ENCODE data around the gene EIF5A.

The EIF5A gene

DNA sequence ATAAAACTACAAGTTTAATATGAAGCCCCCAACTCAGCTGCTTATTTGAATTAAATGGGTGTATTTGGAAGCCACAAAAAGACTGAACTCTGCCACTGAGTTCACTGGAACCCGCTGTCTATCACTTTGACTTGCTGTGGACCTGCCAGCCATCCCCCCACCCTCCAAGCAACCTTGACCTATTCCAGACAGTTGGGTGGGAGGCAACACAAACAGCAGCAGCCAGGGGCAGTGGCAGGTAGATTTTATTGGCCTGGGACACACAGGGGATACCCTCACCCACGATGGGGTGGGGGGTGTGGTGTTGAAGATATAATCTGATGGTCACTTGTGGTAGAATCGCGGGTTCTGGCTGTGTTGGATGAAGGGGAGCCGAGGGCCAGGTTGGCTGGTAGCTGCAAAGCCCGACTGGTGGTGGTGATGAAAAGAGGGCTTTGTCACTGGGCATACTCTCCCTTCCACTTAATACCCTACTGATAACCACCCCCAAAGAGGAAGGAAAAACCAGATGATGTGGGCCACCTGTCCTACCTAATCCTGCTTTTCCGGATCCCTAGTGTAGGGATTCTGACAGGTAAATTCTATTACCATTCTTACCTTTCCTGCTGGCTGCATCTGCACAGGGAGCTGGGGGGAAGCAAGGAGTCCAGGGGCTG lies 5.1 kb downstream of the EIF5A start:
- FAIRE-seq (no peak), DNase-seq (ENCODE audit: insufficient read length, low spot score) (no peak)

DNA sequence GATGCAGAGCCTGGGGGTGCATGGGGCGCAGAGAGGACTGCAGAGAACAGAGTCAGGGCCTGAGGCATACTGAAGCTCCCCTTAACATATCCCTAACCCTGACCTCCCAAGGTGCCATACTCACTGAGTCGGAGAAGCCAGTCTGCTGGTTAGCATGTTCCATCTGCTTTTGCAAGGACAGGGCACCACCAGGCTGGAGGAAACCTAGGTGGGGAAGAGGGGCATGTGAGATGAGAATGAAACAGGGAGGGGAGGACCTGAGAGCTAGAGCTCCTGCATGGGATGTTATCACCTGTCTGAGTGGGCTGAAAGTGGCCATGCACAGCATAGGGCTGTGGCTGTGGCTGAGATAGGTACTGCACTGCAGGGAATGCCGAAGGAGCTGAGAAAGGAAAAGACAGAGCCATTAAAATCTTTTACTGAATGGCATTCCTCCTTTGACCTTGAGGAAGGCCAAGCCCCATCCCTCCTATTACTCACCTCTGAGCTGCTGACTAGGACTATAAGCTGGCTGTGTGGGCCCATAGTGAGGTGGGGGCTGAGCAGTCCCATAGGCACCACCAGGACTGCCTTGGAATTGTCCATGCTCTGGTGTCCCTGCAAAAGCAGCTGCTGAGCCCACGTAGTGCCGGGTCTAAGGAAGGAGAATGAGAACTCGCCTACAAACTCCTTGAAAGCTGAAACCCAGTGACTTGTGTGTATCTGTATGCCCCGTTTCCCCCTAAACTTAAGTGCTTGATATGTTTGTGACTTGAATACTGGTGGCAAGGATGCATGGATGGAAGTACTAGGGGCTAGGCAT lies 5.9 kb downstream of the EIF5A start:
- no peak for FAIRE-seq
- no peak for DNase-seq (ENCODE audit: insufficient read length, low spot score)

DNA sequence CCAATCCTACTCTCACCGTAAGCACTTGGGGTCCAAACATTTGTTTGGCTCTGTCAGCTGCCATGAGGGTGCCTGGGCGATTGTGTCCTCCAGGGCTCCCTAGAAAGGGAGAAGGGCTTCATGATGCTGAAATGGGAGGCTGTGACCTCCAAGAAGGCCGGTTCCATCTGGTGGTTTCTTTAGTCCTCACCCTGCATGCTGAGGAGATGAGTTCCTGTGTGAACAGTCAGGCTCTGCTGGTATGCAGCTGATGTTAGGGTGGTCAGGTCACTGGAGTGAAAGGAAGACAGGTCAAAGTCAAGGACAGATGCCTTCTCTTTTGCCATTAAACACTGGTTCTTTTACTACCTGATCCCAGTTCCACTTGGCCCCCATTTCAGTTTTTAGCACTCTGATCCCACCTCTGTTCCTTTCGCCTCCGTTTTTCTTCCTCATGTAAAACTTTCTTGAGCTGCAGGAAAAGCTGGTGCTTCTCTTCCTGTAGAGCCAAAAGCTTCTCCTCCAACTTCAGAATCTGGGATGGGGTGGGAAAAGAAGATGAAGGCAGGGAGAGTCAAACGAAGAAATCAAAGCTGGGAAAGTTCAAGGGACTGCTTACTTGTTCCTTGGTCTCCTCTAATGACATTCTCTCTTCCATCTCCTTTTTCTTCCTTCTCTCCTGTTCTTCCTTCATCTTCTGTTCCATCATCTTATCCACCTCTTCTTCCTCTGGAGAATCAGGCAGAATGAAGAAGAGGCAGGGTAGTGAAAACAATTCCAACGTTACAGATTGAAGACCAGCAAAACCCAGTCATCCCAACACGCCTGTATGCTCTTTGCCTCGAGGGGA lies 6.7 kb downstream of the EIF5A start:
- no peak for DNase-seq (ENCODE audit: insufficient read length, low spot score)
- FAIRE-seq: peak; percentile 54

DNA sequence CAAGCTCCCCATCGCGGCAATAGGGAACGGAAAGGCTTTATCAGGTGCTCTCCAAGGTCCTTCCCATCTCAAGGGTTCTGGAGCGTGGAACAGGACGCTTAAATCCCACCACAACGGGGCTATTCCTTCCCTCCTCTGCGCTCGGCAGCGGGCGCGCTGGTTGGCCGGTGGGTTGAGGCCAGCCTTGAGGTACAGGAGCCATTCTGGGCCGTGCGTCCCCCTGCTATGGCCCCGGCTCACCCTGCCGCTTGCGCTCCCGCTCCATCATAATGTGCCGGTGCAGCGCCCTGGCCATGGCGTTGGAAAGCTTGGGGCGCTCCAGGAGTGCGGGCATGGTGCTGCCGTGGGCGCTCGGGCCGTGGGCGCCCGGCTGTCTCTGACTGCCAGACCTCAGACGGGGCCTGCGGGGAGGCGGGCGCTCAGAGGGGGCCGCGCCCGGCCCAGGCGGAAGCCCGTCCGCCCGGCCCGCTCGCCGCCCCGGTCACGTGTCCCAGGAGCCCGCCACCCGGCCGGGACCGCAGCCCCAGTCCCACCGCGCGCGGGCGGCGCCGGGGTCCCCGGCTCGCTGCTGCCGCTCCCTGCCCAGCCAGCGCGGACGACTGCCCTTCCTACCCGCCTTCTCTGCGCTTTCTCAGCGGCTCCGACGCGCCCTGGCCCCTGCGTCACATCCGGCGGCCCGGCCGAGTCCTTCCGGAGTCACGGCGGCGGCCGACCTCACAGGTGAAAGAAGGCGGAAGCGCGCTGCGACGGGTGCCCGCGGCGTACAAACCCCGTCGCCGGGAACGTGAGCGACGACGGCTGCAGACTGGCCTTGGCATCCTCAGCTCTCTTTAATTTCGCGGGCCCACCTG lies 7.5 kb downstream of the EIF5A start, which contains the start of gene GPS2:
GPS2 (minus strand) TSS at position 642 of the 851 bp plus-strand sequence; CDS start at position 334, 308 bp downstream.
- peak; percentile 99 for DNase-seq (ENCODE audit: insufficient read length, low spot score)
- FAIRE-seq: peak; percentile 94

DNA sequence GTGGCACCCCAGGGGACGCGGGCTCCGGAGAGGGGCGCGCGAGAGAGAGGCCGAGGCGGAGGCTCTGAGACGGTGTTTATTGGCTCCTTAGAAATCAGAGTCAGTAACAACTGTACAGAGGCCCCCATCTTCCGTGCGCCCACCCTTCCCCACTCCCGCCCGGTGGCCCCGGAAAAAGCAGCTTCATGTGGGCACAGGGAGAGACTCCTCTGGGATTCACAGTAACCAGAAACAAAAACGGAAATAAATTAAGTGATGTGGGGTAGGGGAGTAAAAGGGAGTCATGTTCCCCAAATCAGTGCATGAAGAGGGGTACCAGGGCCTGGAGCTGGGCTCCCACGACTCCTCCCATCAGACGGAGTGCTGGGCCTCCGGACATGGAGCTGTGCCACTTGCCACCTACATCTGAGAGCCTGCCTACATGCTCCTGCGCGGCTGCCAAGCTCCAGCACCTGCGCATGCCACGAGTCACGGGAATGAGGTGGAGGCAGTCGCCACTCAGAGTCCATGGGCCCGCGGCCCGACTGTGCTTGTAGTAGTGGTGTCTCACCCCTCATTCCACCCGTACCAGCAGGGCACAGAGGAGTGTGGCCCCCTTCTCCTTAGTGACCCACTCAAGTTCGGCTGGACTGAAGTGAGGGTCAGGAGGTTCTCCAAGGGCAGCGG lies 8.3 kb downstream of the EIF5A start:
- FAIRE-seq (no peak), DNase-seq (ENCODE audit: insufficient read length, low spot score) (no peak)

DNA sequence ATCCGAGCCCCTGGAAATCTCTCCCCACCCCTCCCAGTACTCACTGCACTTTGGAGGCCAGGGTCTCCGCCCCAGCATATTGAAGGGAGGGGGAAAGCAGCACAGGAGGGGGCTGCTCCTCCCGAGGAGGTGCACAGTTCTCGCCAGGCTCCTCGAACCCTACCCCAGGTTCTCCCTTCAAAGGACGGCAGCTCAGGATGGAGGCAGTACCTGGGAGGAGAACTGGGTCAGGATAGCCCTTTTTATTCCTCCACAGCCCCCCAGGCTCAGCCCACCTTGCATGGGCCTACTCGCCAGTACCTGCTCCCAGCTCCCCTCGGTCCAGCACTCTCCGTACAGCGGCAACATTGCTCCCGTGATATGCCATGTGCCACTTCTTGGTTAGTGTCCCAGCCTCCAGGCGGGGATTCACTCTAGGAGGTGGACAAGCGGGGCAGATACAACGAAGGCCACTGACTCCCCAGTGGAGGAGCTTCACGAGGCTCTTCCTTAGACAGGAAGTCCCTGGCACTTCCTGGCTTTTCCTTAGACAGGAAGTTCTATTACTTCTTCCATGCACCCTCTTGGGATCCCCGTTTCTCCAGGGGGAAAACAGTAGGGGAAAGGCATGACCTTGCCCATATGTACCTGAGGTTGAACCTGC lies 9.9 kb downstream of the EIF5A start:
- no peak for DNase-seq (ENCODE audit: insufficient read length, low spot score)
- no peak for FAIRE-seq

DNA sequence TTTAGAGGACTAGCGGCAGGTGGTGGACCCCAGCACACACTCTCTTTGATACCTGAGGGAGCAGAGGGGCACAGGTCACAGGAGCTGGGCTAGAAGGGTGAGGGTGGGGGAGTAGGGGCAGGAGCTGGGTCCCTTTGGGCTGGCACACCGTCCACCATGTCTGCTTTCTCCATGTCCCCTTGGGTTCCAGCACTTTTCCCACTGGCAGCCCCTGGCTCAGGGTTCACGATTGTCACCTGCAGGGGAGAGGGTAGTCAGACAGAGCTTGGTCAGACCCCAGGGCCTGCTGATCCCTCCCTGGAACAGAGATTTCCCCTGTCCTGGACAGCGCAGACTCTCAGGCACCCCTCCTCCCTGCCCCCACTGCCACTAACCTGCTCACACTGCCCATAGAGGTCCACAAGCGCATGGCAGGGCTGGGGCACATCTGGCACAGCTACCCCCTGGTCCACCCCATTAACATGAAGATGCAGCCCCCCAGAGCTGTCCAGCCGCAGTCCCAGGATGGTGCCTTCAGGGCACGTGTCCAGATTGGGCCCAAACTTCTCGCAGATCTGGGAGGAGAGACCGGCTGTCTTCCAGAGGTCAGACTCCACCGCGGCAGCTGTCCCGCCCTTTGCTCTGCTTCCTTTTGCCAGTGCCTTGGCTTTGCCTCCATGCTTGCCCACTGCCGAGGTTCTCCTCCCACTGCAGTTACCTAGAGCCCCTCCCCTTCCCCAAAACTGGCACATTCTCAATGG lies 10.9 kb downstream of the EIF5A start:
- FAIRE-seq: no peak
- DNase-seq (ENCODE audit: insufficient read length, low spot score): no peak

DNA sequence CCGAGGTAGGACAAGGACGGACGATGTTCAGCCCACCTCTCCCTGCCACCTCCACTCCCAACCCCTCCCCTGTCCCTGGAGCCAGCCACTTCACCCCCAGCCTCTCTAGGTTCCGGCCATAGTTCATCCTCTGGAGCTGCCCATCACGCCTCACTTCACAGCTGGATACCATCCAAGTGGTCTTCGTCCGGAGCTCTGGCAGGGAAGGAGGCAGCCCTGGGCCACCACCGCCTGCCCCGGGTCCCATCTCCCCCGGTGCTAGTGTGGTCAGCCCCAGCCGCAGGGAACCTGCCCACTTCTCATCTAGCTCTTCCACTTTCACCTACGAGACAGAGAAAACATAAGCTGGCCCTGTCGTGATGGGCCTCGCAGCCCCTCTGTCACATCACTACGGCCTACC lies 14.0 kb downstream of the EIF5A start:
- no peak for DNase-seq (ENCODE audit: insufficient read length, low spot score)
- FAIRE-seq: no peak

DNA sequence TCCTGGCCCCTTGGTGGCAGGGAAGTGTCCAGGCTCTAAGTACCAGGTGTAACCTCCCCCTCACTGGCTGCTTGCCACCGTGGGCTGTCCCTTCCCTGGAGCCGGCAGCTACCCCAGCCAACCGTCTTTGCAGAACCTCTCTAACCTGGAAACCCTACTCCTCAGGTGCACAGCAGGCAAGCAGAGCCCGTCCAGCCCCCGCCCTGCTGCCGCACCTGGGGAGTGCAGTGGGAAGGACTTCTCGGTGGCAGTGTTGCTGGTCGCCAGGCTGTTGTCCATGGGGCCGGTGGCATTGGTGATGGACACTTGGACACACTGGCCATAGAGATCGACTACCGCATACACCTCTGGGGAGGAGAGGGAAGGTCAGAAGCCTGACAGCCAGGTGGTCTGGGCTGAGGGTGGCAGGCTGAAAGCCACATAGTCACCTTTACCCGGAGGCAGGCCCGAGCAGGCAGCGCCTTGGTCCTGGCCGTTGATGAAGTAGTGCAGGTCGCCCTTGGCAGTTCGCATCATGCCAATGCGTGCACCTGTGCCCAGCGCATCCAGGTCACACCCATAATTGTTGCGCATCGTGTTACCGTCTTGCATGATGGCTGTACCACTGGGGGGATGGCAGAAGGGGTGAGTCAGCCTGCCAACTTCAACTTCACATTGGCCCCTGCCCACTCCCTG lies 15.2 kb downstream of the EIF5A start:
- no peak for FAIRE-seq
- no peak for DNase-seq (ENCODE audit: insufficient read length, low spot score)

DNA sequence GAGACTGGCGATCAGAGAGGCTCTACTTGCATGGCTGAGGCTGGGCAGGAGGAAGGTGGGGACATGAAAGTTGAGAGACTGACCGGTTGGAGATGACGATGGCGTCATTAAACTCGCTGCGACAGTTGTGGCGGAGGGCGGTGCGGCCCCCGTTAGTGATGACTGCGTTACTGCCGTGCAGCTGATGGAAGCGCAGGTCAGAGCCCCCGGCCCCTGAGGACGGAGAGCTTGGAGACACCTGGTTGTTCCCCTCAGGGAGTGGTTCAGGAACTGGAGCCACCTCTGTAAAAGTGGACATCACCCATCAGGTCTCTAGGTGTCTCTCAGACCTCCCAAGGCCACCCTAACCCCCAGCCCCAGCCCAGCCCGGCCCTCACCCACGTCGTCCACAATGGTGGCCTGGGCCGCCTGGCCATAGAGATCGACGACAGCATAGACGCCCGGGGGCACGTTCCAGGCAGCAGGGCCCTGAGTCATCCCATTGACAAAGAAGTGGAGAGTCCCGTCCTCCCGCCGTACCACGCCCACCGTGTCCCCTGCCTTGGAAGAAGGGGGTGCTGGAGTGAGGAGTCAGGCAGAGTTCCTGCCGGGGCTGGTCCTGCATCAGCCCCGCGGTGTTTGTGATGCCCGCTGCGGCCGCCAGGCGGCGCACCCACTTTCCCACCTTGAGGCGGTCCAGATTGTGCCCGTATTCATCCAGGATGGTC lies 16.5 kb downstream of the EIF5A start:
- FAIRE-seq: peak; percentile 68
- DNase-seq (ENCODE audit: insufficient read length, low spot score): peak; percentile 74

DNA sequence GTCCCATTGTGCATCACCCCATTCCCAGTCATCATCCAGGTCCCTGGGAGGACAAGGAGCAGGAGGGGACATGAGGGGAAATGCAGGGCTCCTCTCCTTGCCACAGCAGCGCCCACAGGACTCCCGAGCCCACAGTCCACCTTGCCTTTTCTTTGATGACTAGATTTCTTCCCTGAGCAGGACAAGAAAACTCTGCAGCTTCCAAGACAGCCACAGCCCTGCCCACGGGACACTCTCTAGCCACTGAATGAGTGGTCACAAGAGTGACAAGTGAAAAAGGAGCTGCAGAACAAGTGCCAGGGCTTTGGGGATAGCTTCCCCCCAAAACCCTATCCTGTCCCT lies 17.0 kb downstream of the EIF5A start:
- FAIRE-seq (no peak), DNase-seq (ENCODE audit: insufficient read length, low spot score) (no peak)

DNA sequence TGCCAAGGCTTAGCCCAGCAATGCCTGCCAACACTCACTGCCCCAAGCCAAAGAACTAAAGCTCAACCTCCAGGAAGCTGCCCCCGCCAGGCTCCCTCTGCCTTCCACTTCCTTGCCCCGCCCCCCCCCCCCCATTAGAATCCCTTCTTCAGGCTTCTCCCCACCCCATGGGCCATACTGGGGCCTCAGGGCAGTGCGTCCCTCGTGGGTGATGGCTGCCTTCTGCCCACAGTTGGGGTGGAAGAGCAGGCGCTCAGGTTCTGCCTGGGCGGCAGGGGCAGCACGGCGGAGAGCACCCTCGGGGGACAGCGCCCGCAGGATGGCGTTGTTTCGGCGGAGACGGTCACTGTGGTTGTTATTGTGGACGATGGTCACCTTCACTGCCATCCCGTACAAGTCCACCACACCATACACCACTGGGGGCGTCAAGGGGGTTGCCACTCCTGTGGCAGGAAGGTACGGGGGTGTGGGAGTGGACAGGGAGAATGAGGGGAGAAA lies 17.7 kb downstream of the EIF5A start:
- DNase-seq (ENCODE audit: insufficient read length, low spot score) (no peak), FAIRE-seq (no peak)

DNA sequence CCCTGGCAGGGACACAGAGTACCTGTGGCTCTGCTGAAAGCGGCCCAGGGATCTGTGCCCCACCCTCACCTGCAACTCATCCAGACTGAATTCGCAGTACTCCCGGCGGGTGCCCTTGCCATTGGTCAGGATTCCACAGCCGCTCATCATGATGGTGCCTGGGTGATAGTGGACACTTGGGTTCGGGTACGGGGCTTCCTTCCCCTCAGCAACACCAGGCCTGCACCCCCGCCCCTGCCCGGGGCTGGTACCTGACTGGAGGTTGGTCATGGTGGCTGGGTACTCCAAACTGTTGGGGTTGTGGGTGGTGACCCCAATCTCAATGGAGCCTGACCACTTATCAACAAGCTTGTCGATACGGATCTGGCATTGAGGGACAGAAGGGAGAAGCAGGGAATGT lies 18.8 kb downstream of the EIF5A start:
- FAIRE-seq (no peak), DNase-seq (ENCODE audit: insufficient read length, low spot score) (no peak)

DNA sequence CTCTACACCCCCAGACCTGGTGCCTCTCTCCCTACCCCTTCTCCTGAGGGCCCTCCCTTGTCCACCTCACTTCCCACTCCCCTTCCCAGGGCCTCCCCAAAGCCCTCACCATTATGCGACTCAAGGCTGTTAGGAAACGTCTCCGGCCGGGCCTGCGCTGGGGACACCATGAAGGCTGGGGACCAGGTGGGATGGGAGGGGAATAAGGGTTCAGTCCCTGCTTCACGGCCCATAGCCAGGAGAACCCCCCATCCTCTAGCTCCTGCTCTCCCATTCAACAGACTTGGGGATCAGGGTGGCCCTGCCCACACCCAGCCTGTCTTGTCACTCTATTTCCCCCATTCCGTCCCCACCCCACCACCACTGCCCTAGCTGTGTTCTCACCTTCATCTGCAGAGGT lies 19.6 kb downstream of the EIF5A start:
- DNase-seq (ENCODE audit: insufficient read length, low spot score) (no peak), FAIRE-seq (no peak)

DNA sequence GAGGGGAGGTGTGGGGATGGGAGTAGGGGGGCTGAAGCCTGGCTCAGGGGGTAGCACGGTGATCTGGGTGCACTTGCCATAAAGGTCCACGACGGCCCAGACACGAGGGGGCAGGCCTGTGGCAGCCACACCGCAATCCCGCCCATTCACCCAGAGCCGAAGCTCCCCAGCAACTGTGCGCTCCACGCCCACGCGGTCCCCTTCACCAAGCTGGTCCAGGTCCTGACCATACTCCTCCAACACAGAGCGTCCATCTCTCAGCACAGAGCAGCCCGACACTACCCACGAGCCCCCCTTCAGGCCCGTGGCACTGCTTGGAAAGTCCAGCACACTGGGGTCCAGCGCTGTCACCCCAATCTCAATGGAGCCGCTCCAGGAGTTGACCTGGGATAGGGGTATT lies 20.1 kb downstream of the EIF5A start:
- FAIRE-seq (no peak), DNase-seq (ENCODE audit: insufficient read length, low spot score) (no peak)

DNA sequence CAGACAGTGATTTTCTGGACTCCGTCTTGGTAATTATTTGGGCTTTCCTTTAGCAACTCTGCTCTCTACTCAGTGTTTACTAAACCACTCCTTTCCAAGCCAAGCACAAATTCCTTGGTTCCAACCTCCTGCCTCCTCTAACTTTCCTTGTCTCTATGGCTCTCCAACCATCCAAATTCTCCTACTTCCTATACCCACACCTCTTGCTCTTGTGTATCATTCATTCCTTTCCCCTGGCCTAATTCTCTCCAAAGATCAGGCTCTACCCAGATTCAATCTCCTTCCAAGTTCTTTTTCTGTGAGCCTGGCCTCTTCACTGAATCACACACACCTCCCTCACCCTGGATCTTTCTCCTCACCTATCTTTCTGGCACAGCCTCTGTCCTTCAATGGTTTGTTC lies 20.6 kb downstream of the EIF5A start:
- FAIRE-seq (no peak), DNase-seq (ENCODE audit: insufficient read length, low spot score) (no peak)

DNA sequence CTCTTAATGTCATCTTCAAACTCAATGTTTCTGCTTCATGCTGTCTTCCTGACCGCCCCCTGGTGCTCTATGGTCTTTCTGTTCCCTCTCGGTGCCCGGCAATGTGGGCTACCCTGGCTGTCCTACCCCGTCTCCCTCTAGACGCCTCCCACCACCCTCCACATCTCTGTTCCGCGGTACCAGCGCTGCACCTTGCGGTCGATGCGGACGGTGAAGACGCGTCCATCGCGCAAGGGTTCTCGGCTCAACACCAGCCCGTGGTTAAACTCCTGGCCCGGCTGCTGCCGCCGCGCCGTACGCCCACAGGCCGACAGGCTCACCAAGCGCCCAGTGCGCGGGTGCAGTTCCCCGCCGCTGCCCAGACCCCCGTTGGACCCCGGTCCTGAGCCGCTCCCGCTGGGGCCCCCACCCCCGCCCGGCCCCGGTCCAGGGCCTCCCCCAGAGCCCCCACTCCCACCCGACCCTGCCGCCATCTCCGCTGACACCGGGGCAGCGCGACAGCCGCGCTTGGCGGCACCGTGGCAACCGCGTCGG lies 21.5 kb downstream of the EIF5A start, which contains the start of gene NEURL4:
NEURL4 (minus strand) TSS at position 496 of the 534 bp plus-strand sequence; CDS start at position 473, 23 bp downstream.
- FAIRE-seq: no peak

More for the DNA sequence above, 21.5 kb downstream of the EIF5A start, which contains the start of gene NEURL4:
- DNase-seq (ENCODE audit: insufficient read length, low spot score): no peak

Data from GM19239 (cell line).